Thymus (tissue), 11 donors: Measurements from ENCODE around the gene CD22. TPM values are rescaled to one million over a fixed set of nuclear protein-coding genes. Genes with fewer than 3 reads are reported as not detected.

Experiments used
- DNase-seq, 9 donors: peaks; one replicate each; pipeline ENCODE4 v3.0.0-alpha.2; 2013; ENCODE audit warnings: low spot score in 9 of 9, low read depth in 6 of 9, missing footprints in 1 of 9
- H3K27ac ChIP-seq, 2 donors: one replicate each; pipeline ENCODE4 v1.5.1; 2013; ENCODE audit warnings: control low read depth in 1 of 2, low read depth in 1 of 2, low read length in 1 of 2, mild to moderate bottlenecking in 1 of 2, moderate library complexity in 1 of 2
- H3K27me3 ChIP-seq, 2 donors: one replicate each; pipeline ENCODE4 v1.5.1; 2013; ENCODE audit warnings: low read length in 1 of 2; ENCODE audit not compliant: control insufficient read depth in 2 of 2, insufficient read depth in 1 of 2
- H3K36me3 ChIP-seq, 2 donors: one replicate each; pipeline ENCODE4 v1.5.1; 2013; ENCODE audit warnings: low read length in 1 of 2, mild to moderate bottlenecking in 1 of 2, moderate library complexity in 1 of 2; ENCODE audit not compliant: control insufficient read depth in 2 of 2, insufficient read depth in 2 of 2
- H3K4me1 ChIP-seq, 2 donors: one replicate each; pipeline ENCODE4 v1.5.1; 2013; ENCODE audit warnings: low read length in 2 of 2; ENCODE audit not compliant: control insufficient read depth in 2 of 2, insufficient read depth in 2 of 2
- H3K4me3 ChIP-seq, 2 donors: one replicate each; pipeline ENCODE4 v1.5.1; 2013; ENCODE audit warnings: low read length in 2 of 2, control low read depth in 1 of 2, mild to moderate bottlenecking in 1 of 2
- H3K9me3 ChIP-seq, 2 donors: one replicate each; pipeline ENCODE4 v1.5.1; 2013; ENCODE audit warnings: low read length in 1 of 2, mild to moderate bottlenecking in 1 of 2; ENCODE audit not compliant: control insufficient read depth in 2 of 2, insufficient read depth in 1 of 2
- WGBS: extraction: QIAGEN DNeasy Blood & Tissue Kit; methylation state at CpG from one replicate; pipeline ENCODE4 v1.1.7; 2013; 5-methylcytosine and 5-hydroxymethylcytosine counted together
- polyA plus RNA-seq: library from polyadenylated mRNA; stranded (reverse); fragments of 200-250 nt; gene quantifications from one replicate; pipeline ENCODE4 v1.2.3, GENCODE V29; 2013
- total RNA-seq: library from RNA; stranded (reverse); fragments of 120-200 nt; gene quantifications from one replicate; pipeline ENCODE4 v1.2.4, GENCODE V29; 2013
- donor health status: healthy.

CD22 gene
- total and polyA plus RNA-seq, 2 donors: 1.7 to 12.3 TPM

DNA sequence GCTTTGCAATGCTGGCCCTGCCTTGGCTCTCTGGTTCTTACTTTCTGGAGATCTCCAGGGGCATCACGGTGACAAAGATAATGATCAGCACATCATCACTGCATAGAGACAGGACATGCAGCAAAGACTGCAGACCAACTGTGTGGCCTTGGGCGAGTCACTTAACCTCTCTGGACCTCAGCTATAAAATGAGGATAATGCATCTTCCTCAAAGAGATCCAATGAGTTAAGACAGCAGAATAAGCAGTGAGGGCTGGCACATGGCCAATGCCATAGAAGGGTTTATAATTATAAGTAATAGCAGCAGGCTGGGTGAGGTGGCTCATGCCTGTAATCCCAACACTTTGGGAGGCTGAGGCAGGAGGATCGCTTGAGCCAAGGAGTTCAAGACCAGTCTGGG is 34.7 kb upstream of the CD22 start:
- Histone ChIP-seq H3K4me3 (no peak overlapping the region), H3K9me3 (no peaks in the 10 kb centered on the region), H3K4me1 (peaks cover 0 to 10% of the 10 kb centered on the region in 2 donors), H3K36me3 (no peaks in the 10 kb centered on the region), H3K27me3 (peaks cover 0 to 19% of the 10 kb centered on the region in 2 donors), H3K27ac (no peak overlapping the region)
- WGBS: 78% methylated on average over 3 of the region's 3 CpGs
- DNase-seq: no peak

- Histone ChIP-seq H3K36me3 (no peaks in the 10 kb centered on the region), H3K4me3 (no peak overlapping the region), H3K27me3 (peaks cover 0 to 19% of the 10 kb centered on the region in 2 donors), H3K9me3 (no peaks in the 10 kb centered on the region), H3K4me1 (peaks cover 0 to 10% of the 10 kb centered on the region in 2 donors), H3K27ac (no peak overlapping the region)
- DNase-seq: no peak
- 44% methylated on average over 25 of the region's 25 CpGs for WGBS
Observed at GRCh38 chr19:35294859-35295791, 33.9 kb upstream of the CD22 start.

DNA sequence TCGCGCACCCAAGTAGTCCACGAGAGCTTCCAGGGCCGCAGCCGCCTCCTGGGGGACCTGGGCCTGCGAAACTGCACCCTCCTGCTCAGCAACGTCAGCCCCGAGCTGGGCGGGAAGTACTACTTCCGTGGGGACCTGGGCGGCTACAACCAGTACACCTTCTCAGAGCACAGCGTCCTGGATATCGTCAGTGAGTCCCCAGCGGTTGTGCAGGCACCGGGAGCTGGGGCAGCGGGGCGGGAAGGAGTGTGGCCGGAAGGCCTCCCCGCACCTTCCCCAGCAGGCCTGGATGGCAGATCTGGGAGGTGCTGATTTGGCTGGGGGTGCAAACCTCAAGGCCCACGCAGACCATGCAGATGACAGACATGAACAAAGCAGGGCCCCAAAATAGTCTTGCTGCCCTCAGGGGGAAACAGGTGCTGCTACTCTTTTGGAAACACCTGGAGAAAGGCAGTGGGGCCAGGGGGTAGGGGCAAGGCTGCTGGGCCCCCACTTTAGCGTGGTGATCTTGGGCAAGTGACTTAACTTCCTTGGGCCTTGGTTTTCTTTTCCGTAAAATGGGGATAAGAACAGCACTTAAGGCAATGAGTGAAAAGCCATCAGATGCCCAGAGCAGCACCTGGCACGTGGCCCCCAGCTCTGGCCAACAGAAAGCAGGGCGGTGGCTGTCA is 33.1 kb upstream of the CD22 start:
- Histone ChIP-seq H3K4me1 (peaks cover 0 to 10% of the 10 kb centered on the region in 2 donors), H3K27ac (no peak overlapping the region), H3K9me3 (no peaks in the 10 kb centered on the region), H3K36me3 (no peaks in the 10 kb centered on the region), H3K4me3 (no peak overlapping the region), H3K27me3 (peaks cover 0 to 17% of the 10 kb centered on the region in 2 donors)
- WGBS: 6% methylated on average over 24 of the region's 24 CpGs
- peak in 4 of 9 donors; percentile 10 to 46 (median 28) for DNase-seq

GRCh38 chr19:35296644-35297514 is 32.1 kb upstream of the CD22 start:
- H3K27me3 ChIP-seq: peaks cover 0 to 17% of the 10 kb centered on the region in 2 donors
- H3K4me1 ChIP-seq: peaks cover 0 to 10% of the 10 kb centered on the region in 2 donors
- no peak for DNase-seq
- H3K4me3 ChIP-seq: no peak overlapping the region
- H3K9me3 ChIP-seq: no peaks in the 10 kb centered on the region
- WGBS: 83% methylated on average over 7 of the region's 7 CpGs
- H3K36me3 ChIP-seq: no peaks in the 10 kb centered on the region
- no peak overlapping the region for H3K27ac ChIP-seq

GRCh38 chr19:35297515-35297848 is 31.5 kb upstream of the CD22 start:
- H3K9me3 ChIP-seq: no peaks in the 10 kb centered on the region
- H3K36me3 ChIP-seq: no peaks in the 10 kb centered on the region
- no peak overlapping the region for H3K27ac ChIP-seq
- peaks cover 0 to 17% of the 10 kb centered on the region in 2 donors for H3K27me3 ChIP-seq
- peaks cover 0 to 10% of the 10 kb centered on the region in 2 donors for H3K4me1 ChIP-seq
- WGBS: 96% methylated on average over 3 of the region's 3 CpGs
- DNase-seq: no peak
- no peak overlapping the region for H3K4me3 ChIP-seq

- no peaks in the 10 kb centered on the region for H3K36me3 ChIP-seq
- no peak overlapping the region for H3K4me3 ChIP-seq
- H3K27ac ChIP-seq: no peak overlapping the region
- peaks cover 0 to 10% of the 10 kb centered on the region in 2 donors for H3K4me1 ChIP-seq
- H3K9me3 ChIP-seq: no peaks in the 10 kb centered on the region
- DNase-seq: no peak
- H3K27me3 ChIP-seq: peaks cover 0 to 17% of the 10 kb centered on the region in 2 donors
- over 99% methylated on average over 2 of the region's 2 CpGs for WGBS
Observed at GRCh38 chr19:35297922-35298321, 31.1 kb upstream of the CD22 start.

- Histone ChIP-seq H3K9me3 (no peaks in the 10 kb centered on the region), H3K27ac (no peak overlapping the region), H3K4me1 (peaks cover 0 to 10% of the 10 kb centered on the region in 2 donors), H3K36me3 (no peaks in the 10 kb centered on the region), H3K4me3 (no peak overlapping the region), H3K27me3 (peaks cover 0 to 17% of the 10 kb centered on the region in 2 donors)
- 93% methylated on average over 5 of the region's 5 CpGs for WGBS
- DNase-seq: no peak
Observed at GRCh38 chr19:35298561-35298972, 30.4 kb upstream of the CD22 start.

DNA sequence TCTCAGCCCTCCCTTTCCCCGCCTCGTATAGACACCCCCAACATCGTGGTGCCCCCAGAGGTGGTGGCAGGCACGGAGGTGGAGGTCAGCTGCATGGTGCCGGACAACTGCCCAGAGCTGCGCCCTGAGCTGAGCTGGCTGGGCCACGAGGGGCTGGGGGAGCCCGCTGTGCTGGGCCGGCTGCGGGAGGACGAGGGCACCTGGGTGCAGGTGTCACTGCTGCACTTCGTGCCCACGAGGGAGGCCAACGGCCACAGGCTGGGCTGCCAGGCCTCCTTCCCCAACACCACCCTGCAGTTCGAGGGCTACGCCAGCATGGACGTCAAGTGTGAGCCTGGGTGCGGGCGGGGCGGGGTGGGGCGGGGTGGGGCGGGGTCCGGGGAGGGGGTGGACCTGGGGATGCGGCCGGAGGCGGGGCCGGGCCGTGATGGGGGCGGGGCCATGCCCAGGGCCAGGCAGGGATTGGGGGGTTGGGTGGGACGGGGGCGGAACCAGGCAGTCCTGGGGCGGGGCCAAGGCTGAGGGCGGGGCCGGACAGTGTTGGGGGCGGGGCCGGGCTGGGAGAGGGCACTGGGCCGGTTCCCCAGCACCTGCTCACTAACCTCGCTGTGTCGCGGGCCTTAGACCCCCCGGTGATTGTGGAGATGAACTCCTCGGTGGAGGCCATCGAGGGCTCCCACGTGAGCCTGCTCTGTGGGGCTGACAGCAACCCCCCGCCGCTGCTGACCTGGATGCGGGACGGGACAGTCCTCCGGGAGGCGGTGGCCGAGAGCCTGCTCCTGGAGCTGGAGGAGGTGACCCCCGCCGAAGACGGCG is 29.3 kb upstream of the CD22 start:
- WGBS: 86% methylated on average over 55 of the region's 55 CpGs
- Histone ChIP-seq H3K9me3 (no peaks in the 10 kb centered on the region), H3K4me3 (no peak overlapping the region), H3K36me3 (no peaks in the 10 kb centered on the region), H3K4me1 (peaks cover 0 to 10% of the 10 kb centered on the region in 2 donors), H3K27me3 (peaks cover 0 to 16% of the 10 kb centered on the region in 2 donors), H3K27ac (no peak overlapping the region)
- no peak for DNase-seq
